ENCODE data around the gene RXFP4.

RXFP4 gene

GRCh38 chr1:155960081-155960745 lies 18.8 kb downstream of the RXFP4 start:
- no peak for DNase-seq (ENCODE audit: low read depth)

GRCh38 chr1:155961937-155962336 lies 20.5 kb downstream of the RXFP4 start:
- no peak for DNase-seq (ENCODE audit: low read depth)

GRCh38 chr1:155962599-155963211 lies 21.3 kb downstream of the RXFP4 start:
- no peak for DNase-seq (ENCODE audit: low read depth)

GRCh38 chr1:155964193-155964592 lies 22.8 kb downstream of the RXFP4 start:
- no peak for DNase-seq (ENCODE audit: low read depth)

- no peak for DNase-seq (ENCODE audit: low read depth)
These were observed 24.7 kb downstream of the RXFP4 start for GRCh38 chr1:155966135-155966534.

GRCh38 chr1:155966750-155967149 lies 25.3 kb downstream of the RXFP4 start:
- no peak for DNase-seq (ENCODE audit: low read depth)

GRCh38 chr1:155967341-155968050 lies 26.1 kb downstream of the RXFP4 start:
- no peak for DNase-seq (ENCODE audit: low read depth)

GRCh38 chr1:155968051-155968400 lies 26.6 kb downstream of the RXFP4 start:
- no peak for DNase-seq (ENCODE audit: low read depth)

- DNase-seq (ENCODE audit: low read depth): no peak
These were observed 27.2 kb downstream of the RXFP4 start for GRCh38 chr1:155968670-155969069.

- no peak for DNase-seq (ENCODE audit: low read depth)
These were observed 27.9 kb downstream of the RXFP4 start for GRCh38 chr1:155969377-155969791.

GRCh38 chr1:155970531-155971167 lies 29.2 kb downstream of the RXFP4 start:
- DNase-seq (ENCODE audit: low read depth): no peak

- no peak for DNase-seq (ENCODE audit: low read depth)
These were observed 30.7 kb downstream of the RXFP4 start for GRCh38 chr1:155971910-155972809.

GRCh38 chr1:155973723-155974122 lies 32.3 kb downstream of the RXFP4 start:
- no peak for DNase-seq (ENCODE audit: low read depth)

- DNase-seq (ENCODE audit: low read depth): no peak
These were observed 33.0 kb downstream of the RXFP4 start for GRCh38 chr1:155974208-155975115.

- no peak for DNase-seq (ENCODE audit: low read depth)
These were observed 34.1 kb downstream of the RXFP4 start for GRCh38 chr1:155975375-155976061.

- peak; percentile 92 for DNase-seq (ENCODE audit: low read depth)
These were observed 34.8 kb downstream of the RXFP4 start for GRCh38 chr1:155976062-155976912.

- DNase-seq (ENCODE audit: low read depth): no peak
These were observed 35.7 kb downstream of the RXFP4 start for GRCh38 chr1:155976913-155977689.

- no peak for DNase-seq (ENCODE audit: low read depth)
These were observed 36.4 kb downstream of the RXFP4 start for GRCh38 chr1:155977690-155978324.

All from CMK (cell line).